Effector CD4-positive, alpha-beta T cell (primary cell): Measurements from ENCODE around the gene CHMP6.

ENCODE experiments used
- DNase-seq: peaks from one replicate; pipeline ENCODE4 v3.0.0-alpha.2; 2020

CHMP6 gene

DNA sequence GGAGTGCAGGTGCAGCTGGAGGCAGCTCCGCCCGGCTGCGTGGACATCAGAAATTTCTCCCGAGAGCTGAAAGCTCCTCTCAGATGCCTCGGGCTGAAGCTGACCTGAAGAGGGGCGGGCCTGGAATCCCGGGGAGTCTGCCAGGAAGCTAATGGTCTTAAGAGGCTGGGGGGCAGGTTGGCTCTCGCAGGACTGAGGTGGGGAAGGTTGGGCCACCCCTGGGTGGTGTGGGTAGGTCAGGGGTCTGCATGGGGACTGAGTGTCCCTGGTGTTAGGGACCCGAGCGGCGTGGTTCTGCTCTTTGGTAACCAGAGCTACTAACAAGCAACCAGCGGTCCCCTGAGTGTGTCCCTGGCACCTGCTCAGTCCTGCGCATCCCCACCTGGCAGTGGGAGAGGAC lies 3.5 kb downstream of the CHMP6 start:
- no peak for DNase-seq

DNA sequence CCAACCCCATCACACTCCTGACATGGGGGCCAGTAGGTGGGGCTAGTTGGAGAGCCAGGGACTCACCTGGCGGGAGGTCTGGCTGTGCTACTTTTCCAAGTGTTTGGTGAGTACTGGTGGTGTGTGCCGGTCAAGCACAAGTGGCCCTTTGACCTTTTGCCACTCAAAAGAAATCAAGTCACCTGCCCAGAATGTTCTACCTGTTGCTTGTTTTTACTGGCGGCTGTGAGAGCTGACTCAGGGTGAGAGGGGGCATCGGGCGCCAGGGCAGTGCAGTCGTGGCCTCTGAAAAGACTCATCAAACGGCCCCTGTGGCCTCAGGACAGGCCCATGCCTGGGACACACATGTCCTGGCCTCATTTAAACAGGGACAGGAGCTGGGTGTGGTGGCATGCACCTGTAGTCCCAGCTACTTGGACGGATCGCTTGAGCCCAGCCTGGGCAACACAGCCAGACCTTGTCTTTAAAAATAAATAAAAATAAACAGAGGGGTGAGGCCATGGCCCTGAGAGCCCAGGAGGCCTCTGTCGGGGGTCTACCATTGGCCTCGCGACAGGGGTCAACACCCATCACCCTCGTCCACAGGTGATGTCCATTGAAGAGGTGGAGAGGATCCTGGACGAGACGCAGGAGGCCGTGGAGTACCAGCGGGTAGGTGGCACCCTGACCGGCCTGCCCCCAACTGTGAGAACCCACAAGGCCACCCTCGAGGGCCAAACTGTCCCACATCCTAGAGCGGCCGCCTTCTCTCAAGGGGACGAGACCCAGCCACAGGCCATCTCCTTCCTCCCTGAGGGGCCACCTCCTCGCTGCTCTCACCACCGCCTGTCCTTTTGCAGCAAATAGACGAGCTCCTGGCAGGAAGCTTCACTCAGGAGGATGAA lies 5.0 kb downstream of the CHMP6 start:
- DNase-seq = no peak

DNA sequence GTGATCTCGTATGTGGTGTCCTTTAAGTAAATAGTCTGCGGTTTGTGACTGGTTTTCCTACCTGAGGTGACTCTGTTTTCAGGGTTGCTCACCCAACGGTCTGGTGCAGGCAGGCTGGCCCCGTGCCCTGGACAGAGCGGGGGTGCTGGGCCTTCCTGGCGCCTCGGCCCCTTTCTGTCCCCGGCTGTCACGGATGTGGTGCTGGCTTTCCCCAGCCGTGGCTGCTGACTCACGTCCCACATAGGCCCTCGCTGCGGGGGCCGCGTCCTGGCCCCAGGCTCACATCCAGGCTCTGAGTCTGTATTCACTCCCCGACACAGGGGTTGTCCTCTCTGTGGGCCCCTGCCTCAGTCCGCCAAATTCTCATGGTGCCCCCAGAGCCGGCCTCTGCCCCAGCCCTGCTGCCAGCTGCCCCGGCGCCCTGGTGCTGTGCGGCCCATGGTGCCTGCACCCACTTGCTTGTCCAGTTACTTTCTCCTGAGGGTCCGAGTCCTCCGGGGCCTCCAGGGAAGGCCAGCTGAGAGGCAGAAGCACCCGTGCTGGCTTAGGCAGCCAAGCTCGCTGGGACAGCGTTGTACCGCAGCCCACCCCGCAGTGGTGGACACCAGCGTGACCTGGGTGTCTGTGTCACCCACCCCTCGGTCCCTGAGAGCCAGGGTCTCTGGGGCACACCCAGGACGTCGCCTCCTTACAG lies 5.9 kb downstream of the CHMP6 start:
- no peak for DNase-seq

DNA sequence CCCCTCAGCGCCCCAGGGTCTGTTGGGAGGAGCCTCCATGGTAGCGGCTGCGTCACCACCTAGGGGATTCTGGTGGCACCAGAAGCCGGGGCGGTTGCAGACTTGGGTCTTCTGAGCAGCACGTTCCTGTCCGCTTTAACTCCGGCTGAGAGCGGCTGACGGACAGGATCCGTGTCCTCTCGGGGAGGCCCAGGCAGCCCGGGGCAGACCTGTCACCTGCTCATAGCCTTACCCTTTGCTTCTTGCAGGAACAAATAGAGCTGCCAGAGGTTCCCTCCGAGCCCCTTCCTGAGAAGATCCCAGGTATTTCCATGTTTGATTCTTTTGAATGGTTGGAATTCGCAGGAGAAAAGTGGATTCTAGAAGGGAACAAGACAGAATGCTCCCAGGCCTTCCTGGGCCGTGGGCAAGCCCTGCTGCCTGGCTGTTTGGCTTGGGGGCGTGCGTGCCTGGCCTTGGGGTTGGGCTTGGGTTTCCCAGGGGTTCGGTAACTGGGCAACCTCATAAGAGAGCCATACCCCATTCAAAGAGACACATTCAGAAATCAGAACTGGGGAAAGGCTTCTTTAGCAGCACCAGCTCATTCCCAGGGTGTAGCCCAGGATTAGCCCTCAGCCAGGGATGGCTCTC lies 6.6 kb downstream of the CHMP6 start:
- DNase-seq = no peak

DNA sequence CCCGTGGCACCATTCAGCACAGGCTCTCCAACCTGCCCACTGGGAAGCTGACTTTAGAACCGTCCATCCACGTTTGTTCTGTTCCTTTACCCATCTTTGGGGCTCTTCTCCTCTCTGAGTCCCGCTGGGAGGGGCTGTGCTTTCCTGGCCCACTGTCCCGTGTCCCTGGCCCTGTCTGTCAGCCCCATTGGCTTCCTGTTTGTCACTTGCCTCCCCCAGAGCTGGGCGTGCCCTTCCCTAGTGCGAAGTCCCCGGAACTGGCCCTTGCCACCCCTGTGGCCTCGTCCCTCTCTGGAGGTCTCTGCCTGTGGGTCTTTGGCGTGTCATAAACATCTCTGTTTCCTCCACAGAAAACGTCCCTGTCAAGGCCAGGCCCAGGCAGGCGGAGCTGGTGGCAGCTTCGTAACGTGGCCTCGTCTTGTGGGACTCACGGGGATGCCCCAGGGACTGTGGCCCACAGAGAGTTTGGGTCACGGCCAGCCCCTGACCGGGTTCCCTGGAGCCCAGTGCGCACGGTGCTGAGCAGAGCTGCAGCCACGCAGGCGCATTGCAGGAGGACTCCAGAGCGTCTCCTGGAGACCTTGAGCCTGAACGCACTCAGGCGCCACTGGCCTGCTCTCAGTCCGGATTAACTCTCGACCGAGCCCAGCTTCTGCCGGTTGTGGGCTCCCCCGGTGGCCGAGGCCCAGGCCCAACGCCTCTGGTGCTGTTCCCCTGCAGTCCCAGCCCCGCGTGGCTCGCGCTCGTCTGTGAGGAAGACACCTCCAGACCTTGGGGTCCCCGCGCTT lies 7.3 kb downstream of the CHMP6 start:
- no peak for DNase-seq

DNA sequence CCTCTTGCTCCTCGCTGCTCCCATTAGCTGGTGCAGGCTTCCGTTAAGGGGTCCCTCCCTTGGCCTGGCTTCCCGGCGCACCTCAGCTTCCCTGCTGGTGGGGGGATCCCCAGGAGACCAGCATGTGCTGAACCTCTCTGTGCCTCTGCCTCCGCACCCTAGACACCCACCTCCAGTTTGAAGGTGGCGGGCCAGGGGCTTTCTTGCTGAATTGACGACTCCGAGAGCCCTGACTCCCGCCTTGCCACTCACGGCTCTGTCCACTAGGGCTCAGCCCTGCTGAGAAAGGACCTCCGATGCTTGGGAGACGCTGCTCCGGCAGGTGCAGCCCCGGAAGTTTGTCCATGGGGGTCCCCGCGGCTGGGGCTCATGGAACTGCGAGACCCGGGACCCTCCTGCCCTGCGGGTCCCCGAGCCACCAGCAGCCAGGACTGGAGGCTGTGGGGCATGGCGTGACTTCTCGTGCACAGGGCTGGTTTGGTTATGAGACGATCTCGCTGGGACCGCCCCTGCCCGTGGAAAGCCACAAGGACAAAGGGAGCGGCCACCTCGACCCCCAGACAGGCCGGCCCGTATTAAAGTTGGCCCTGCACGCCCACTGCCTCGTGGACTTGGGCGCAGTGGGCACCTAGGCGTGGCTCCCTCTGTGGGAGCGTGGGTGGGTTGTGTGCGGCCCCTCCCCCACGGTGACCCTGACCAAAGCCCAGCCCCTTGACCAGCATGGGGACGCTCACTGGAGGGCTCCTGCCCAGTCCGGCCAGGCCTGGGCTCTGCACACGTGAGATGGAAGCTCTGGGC lies 8.1 kb downstream of the CHMP6 start:
- DNase-seq = no peak

DNA sequence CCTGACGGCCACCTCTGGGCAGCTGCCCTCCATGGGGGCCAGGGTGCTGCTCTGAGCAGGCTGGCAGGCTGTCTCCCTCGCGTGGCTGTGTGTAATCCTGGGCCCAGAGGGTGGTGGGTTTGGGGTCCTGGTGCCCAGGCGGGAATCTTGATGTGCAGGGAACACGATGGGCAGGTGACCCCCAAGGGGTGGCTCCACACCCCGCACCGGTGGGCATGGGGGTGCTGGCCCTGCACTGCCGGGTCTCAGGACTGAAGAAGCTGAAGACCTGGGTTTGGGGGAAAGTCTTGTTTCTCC lies 8.6 kb downstream of the CHMP6 start:
- no peak for DNase-seq

DNA sequence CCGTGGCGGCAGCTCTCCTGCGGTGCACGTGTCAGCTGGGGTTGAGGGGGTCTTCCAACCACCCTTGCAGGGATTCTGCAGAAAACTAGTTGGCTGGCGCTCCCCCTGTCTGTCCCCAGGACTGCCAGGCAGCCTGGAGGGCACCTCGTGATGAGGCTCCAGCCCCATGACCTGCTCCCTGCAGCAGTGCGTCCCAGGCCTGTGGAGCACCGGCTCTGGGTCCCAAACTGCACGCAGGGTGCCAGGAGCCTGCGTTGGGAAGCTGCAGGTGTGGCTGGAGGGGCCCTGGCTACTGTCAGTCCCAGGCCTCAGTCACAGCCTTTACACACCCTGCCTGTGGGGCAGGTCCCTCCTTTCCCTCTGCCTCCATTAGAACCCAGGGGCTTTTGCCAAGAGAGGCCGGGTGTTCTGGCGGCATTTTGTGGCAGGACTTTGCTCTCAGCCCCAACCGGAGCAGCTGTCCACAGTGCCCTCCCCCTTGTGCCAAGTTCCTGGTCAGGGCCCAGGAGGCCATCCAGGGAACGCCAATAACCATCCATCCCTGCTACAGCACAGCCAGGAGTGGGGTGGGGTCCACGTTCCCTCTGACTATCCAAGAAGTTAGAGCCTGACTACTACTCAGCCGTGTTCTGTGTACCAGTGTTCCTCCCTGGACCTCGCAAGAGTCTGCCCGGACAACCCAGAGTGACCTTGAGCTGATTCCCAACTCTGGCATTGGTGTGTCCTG lies 9.2 kb downstream of the CHMP6 start:
- DNase-seq = no peak

DNA sequence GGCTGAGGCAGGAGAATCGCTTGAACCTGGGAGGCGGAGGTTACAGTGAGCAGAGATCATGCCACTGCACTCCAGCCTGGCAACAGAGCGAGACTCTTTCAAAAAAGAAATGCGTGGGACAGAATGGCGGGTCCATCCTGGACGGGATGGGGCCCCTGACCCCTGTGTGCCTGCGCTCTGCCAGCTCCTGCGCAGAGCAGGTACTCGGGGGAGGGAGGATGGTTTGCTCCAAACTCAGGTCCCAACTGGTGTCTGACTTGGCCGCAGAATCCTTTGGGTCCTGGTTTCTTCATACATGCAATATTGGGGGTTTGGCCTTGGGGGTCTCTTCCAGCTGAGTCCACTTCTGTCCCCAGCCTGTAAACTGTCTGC lies 10.4 kb downstream of the CHMP6 start:
- DNase-seq = no peak

DNA sequence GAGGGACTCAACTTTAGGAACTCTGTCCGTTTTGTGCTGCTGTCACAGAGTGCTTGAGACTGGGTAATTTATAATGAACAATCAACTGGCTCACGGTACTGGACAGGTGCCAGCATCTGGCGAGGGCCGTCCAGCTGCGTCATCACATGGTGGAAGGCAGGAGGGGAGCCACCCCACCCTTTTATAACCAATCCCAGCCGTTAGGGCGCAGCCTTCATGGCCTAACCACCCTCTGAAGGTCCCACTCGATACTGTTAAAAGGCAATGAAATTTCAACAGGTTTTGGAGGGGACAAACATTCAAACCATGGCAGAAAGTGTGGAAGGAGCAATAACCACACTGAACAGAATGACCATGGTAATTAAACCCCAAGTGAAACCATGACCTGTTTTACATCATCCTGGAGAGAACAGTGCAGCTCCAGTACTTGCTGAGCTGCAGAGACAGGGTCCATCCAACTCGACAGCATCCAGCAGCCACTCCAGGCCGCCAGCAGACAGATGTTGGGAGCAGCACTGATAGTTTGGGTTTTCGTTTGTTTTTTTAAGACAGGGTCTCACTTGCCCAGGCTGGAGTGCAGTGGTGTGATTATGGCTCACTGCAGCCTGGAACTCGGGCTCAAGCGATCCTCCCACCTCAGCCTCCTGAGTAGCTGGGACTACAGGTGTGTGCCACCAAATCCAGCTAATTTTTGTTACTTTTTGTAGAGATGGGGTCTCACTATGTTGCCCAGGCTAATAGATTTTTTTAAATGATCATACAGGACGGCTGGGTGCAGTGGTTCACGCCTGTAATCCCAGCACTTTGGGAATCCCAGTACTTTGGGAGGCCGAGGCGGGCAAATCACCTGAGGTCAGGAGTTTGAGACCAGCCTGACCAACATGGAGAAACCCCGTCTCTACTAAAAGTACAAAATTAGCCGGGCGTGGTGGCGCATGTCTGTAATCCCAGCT lies 11.0 kb downstream of the CHMP6 start:
- no peak for DNase-seq

DNA sequence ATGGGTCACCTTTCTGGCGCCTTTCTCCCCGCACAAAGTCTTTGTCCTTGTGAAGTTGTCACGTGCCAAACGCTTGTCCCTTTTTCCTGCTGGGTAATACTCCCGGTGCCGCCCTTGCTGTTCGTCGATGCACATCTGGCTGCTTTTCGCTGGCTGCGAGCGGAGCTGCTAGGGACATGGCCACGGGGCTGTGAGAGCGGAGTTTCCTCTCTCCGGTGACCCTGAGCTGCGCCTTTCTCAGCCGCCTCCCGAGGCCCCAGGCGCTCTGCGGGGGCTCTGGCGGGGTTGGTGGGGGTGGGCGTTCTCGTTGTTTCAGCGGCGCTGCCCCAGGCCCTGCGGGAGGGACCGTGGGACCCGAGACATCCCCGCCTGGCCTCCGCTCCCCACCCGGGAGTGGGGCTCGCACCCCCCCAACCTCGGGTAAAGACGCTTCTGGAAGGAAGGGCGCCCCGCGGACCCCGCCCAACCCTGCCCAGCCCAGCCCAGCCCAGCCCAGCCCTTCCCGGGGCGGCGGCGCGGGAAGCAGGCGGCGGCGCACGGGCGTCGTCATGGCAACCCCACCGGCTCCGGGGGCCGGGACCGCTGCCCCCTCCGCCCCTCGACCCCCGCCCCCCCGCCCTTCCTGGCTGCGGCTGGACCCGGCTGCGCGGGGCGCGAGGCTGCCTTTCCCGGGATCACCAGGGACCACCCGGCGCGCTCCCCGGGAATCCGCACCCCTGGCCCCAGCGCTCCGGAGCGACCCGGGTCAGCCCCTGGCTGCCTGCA lies 12.3 kb downstream of the CHMP6 start:
- no peak for DNase-seq

DNA sequence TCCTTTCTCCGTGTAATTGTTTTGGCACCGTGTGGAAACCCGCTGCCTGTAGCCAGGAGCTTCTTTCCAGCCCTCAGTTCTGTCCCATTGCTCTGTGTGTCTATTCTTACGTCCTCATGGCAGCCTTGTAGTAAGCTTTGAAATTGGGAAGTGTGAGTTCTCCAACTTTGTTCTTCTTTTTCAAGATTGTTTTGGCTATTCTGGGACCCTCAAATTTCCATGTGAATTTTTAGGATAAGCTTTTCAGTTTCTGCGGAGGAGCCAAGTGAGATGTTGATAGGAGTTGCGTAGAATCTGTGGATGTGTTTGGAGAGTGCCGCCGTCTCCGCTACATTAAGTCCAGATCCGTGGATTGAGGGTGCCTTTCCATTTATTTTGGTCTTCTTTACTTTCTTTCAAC lies 15.2 kb downstream of the CHMP6 start:
- no peak for DNase-seq

DNA sequence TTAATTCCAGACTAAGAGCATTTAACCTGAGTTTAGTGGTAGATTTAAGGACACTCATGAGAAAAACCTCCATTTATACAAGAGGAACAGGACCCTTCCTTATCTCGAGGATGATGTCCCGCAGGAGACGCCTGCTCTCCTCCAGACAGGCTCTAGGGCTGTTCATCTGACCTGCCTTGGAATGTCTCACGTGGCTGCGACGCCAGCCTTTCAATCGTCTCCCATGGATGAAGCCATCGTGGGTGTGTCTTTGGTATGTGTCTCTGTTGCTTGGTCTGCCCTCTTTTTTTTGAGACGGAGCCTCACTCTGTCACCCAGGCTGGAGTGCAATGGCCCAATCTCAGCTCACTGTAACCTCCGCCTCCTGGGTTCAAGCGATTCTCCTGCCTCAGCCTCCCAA lies 16.5 kb downstream of the CHMP6 start:
- DNase-seq = no peak

DNA sequence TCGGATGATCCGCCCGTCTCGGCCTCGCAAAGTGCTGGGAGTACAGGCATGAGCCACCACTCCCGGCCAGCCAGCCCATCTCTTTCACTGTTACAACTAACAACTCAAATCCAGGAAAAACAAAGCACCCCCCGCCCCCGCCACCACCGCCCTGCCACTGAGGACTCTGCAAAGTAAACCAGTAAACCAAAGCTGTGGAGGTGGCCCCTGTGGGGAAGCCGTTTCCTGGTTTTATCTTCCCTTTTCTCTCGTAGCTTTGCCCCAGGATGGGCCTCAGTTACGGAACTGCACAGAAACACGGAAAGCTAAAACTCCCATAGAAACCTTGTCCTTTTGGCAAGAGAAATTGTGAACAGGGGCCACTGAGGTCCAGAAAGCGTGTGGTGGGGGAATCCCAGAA lies 17.5 kb downstream of the CHMP6 start:
- DNase-seq = no peak

DNA sequence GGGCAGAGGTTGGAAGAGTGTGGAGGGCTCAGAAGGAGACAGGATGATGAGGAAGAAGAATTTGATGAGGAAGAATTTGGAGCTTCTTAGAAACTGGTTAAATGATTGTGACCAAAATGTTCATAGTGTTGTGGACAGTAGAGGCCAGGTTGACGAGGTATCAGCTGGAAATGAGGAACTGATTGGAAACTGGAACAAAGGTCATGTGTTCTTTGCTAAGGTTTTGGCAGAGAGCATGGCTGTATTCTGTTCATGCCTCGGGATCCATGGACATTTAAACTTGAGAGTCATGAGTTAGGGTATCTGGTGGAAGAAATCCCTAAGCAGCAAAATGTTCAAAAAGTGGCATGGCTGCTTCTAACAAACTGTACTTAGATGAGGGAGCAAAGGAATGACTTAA lies 19.3 kb downstream of the CHMP6 start:
- no peak for DNase-seq

DNA sequence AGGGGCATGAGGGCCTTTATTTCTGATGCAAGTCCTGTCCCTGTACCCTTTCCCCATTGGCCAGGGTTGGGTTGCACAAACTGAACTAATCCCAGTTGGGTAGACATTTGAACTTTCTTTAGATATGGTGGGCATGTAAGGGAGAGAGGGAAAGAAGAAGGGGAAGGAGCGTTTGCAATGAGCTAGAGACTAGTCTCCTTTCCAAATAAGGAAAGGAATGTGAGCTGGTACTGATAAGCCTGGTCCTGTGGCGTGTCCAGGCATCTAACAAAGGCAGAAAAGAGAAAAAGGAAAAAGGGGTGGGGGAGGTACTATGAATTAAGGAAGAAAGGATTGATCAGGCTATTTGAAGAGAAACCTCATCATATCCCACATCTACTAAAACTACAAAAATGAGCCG lies 20.3 kb downstream of the CHMP6 start:
- no peak for DNase-seq

DNA sequence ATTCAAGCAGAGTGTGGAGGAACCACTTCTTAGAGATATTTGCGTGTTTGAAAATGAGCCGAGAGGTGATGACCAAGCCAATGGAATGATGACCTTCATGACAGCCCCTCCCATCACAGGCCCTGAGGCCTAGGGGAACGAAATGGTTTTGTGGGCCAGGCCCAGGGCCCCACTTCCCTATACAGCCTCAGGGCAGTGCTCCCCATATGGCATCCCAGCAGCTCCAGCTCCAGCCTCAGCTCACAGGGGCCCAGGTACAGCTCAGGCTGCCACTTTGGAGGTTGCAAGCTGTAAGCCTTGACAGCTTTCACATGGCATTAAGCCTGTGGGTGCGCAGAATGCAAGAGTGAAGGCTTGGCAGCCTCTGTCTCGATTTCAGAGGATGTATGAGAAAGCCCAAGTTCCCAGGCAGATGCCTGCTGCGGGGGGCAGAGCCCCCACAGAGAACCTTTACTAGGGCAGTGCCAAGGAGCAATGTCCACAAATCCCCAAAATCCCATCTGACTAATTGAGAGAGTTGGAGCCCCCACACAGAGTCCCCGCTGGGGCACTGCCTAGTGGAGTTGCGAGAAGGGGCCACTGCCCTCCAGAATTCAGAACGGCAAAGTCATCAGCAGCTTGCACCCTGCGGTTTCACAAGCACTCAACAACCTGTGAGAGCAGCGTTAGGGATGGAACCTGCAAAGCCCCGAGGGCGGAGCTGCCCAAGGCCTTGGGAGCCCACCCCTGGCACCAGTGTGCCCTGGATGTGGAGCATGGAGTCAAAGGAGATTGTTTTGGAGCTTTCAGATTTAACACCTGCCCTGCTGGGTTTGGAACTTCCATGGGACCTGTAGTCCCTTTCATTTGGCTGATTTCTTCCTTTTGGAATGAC lies 21.2 kb downstream of the CHMP6 start:
- DNase-seq = no peak

DNA sequence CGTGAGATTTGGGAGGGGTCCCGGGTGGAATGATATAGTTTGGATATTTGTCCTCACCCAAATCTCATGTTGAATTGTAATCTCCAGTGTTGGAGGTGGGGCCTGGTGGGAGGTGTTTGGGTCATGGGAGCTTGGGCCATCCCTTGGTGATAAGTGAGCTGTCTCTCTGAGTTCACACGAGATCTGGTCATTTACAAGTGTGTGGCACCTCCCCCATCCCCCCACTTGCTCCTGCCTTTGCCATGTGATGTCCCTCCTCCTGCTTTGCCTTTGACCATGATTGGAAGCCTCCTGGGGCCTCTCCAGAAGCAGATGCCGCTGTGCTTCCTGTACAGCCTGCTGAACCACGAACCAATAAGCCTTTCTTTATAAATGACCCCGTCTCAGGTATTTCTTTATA lies 22.0 kb downstream of the CHMP6 start:
- DNase-seq = no peak

DNA sequence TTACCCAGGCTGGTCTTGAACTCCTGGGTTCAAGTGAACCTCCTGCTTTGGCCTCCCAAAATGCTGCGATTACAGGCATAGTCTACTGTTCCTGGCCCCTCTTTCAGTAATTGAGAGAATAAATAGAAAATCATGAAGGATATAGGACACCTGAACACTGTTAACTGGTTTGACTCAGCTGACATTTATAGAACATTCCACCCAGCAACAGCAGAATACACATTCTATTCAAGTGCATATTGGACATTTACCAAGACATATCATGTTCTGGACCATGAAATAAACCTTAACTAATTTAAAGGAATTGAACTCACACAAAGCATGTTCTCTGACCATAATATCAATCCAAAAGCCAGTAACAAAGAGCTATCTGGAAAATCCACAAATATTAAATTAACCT lies 23.5 kb downstream of the CHMP6 start:
- DNase-seq = no peak
